ENCODE measurements around the gene CYP4F2.
"Not testable (repeated sequence)": the region's sequence is repeated elsewhere in the genome, so short reads cannot be mapped to it uniquely, and the experiment has no call there.

CYP4F2 gene

GRCh38 chr19:15919243-15919642, 21.4 kb upstream of the CYP4F2 start:
- TF ChIP-seq CTCF (conservative IDR thresholded peaks at IDR 0.05; ENCODE audit: low read depth, low read length): no peak
- H3K4me3 ChIP-seq (ENCODE audit: low read length): no peak overlapping the region
- DNase-seq (ENCODE audit: low read depth): no peak

GRCh38 chr19:15915109-15915508, 17.2 kb upstream of the CYP4F2 start:
- no peak overlapping the region for H3K4me3 ChIP-seq (ENCODE audit: low read length)
- DNase-seq (ENCODE audit: low read depth): no peak
- no peak for TF ChIP-seq CTCF (conservative IDR thresholded peaks at IDR 0.05; ENCODE audit: low read depth, low read length)

GRCh38 chr19:15913830-15914229, 16.0 kb upstream of the CYP4F2 start:
- no peak overlapping the region for H3K4me3 ChIP-seq (ENCODE audit: low read length)
- DNase-seq (ENCODE audit: low read depth): no peak
- TF ChIP-seq CTCF (conservative IDR thresholded peaks at IDR 0.05; ENCODE audit: low read depth, low read length): no peak

- DNase-seq (ENCODE audit: low read depth): no peak
- TF ChIP-seq CTCF (conservative IDR thresholded peaks at IDR 0.05; ENCODE audit: low read depth, low read length): no peak
- no peak overlapping the region for H3K4me3 ChIP-seq (ENCODE audit: low read length)
Observed at GRCh38 chr19:15913384-15913783, 15.5 kb upstream of the CYP4F2 start.

GRCh38 chr19:15911599-15912235, 13.8 kb upstream of the CYP4F2 start:
- TF ChIP-seq CTCF (conservative IDR thresholded peaks at IDR 0.05; ENCODE audit: low read depth, low read length): no peak
- H3K4me3 ChIP-seq (ENCODE audit: low read length): no peak overlapping the region
- no peak for DNase-seq (ENCODE audit: low read depth)

GRCh38 chr19:15905026-15905425, 7.2 kb upstream of the CYP4F2 start:
- DNase-seq (ENCODE audit: low read depth): no peak
- no peak overlapping the region for H3K4me3 ChIP-seq (ENCODE audit: low read length)
- TF ChIP-seq CTCF (conservative IDR thresholded peaks at IDR 0.05; ENCODE audit: low read depth, low read length): no peak

- H3K4me3 ChIP-seq (ENCODE audit: low read length); DNase-seq (ENCODE audit: low read depth): not testable (repeated sequence)
Observed at GRCh38 chr19:15902898-15903297, 5.0 kb upstream of the CYP4F2 start.
